ENCODE measurements around the gene HDAC1. TPM values are rescaled to one million over a fixed set of nuclear protein-coding genes. Genes with fewer than 3 reads are reported as not detected.
A peak's percentile ranks its signal among the peaks of the same experiment; 100 is the strongest.

HDAC1 gene
- polyA plus RNA-seq, 4 donors: 162 to 193 (median 179) TPM

DNA sequence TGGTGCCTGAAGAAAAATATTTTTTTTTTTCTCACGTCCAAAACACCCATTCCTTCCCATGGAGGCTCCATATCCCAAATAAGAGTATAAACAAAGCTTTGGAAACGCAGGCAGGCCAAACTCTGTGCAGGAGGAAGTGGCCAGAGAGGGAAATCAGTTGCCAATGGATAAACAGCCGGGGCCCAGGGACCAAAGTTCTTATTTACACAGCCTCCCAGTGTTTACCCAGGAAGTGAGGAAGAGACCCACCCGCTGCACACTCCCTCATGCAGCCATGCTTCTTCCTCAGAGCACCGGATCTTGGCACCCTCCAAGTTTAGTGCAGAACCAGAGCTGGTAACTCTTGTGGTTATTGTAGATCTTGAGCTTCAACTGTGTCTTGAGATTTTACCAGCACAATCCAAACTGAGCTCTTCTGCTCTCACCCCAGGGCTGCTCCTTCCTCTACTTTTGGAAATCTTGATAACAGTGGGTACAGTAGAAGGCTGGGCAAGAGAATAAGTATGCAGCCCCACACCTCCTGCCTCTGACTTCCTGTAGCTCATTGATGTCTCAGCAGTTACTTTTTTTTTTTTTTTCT is 29.9 kb downstream of the HDAC1 start:
- no peak for DNase-seq (ENCODE audit: low read depth in 4 of 4, low spot score in 3 of 4)

GRCh38 chr1:32327204-32327603 is 35.3 kb downstream of the HDAC1 start:
- DNase-seq (ENCODE audit: low read depth in 4 of 4, low spot score in 3 of 4): no peak

DNA sequence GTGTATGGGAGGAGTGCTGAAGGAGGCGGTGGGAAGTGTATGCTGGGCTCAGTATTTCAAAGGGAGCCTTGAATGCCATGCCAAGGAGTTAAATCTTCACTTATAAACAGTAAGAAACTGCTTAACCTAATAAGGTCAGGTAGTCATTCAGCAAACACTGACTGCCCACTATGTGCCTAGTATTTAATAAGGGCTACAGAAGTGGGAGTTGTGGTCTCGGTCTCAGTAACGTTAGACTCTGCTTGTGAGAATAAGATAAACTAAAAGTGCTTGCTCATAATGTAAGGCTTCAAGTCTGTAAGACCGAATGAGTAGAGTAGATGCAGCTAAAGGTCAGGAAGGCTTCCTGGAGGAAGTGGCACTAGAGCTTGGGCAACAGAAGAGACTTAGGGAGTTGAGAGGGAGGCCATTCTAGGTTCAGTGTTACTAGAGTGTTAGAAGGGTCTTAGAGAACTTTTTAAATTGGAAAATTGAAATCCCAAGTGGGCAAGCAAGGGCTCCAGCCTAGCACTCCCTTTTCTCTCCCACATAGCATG is 38.1 kb downstream of the HDAC1 start:
- no peak for DNase-seq (ENCODE audit: low read depth in 4 of 4, low spot score in 3 of 4)

DNA sequence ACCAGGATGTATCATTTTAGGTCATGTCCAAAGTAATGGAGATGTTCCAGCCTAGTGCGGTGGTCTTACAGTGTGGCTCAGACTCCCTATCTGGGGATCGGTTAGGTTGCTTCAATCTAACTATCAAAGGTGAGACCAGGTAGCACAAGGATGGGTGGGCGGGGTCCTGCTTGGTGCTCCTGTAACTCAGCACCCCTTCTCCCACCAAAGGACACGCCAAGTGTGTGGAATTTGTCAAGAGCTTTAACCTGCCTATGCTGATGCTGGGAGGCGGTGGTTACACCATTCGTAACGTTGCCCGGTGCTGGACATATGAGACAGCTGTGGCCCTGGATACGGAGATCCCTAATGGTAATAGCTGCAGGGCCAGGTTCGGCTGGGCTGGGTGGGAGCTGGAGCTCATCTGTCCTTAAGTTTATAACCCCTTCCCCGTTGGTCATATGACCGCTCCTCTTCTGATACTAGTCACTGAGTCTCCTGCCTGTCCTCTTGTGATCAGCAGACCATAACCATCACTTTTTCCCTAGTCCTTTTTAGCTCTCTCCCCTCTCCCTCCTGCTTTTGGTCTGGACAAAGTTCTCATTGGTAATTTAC is 38.8 kb downstream of the HDAC1 start:
- no peak for DNase-seq (ENCODE audit: low read depth in 4 of 4, low spot score in 3 of 4)

DNA sequence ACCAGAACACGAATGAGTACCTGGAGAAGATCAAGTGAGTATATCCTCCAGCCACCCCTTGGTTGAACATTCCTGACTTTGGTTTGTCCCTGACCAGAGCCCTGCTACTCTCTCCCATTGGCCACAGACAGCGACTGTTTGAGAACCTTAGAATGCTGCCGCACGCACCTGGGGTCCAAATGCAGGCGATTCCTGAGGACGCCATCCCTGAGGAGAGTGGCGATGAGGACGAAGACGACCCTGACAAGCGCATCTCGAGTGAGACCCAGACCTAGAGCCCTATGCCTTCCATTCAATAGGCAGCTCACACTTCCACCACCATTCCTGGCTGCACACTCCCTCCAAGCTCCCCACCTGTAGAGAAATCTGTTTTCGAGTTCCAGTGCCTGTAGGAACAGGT is 39.7 kb downstream of the HDAC1 start:
- DNase-seq (ENCODE audit: low read depth in 4 of 4, low spot score in 3 of 4): no peak

GRCh38 chr1:32332290-32333079 is 40.6 kb downstream of the HDAC1 start:
- no peak for DNase-seq (ENCODE audit: low read depth in 4 of 4, low spot score in 3 of 4)

DNA sequence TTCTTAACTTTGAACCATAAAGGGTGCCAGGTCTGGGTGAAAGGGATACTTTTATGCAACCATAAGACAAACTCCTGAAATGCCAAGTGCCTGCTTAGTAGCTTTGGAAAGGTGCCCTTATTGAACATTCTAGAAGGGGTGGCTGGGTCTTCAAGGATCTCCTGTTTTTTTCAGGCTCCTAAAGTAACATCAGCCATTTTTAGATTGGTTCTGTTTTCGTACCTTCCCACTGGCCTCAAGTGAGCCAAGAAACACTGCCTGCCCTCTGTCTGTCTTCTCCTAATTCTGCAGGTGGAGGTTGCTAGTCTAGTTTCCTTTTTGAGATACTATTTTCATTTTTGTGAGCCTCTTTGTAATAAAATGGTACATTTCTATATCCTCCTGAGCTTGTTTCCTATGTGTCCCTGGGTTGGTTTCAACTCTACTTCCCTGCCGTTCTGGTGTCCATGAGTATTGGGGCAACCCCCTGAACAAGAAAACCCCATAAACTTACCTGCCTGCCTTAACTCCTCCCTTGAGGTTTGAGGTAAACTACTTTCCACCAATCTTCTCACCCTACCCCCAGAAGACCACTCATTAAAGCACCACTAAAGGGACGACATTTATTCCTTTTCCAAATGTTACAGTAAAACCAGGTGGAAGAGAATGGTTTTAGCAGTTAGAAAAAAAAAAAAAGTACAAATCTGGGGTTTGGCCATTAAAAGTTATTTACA is 41.5 kb downstream of the HDAC1 start:
- no peak for DNase-seq (ENCODE audit: low read depth in 4 of 4, low spot score in 3 of 4)

GRCh38 chr1:32334274-32334861 is 42.5 kb downstream of the HDAC1 start:
- DNase-seq (ENCODE audit: low read depth in 4 of 4, low spot score in 3 of 4): no peak

DNA sequence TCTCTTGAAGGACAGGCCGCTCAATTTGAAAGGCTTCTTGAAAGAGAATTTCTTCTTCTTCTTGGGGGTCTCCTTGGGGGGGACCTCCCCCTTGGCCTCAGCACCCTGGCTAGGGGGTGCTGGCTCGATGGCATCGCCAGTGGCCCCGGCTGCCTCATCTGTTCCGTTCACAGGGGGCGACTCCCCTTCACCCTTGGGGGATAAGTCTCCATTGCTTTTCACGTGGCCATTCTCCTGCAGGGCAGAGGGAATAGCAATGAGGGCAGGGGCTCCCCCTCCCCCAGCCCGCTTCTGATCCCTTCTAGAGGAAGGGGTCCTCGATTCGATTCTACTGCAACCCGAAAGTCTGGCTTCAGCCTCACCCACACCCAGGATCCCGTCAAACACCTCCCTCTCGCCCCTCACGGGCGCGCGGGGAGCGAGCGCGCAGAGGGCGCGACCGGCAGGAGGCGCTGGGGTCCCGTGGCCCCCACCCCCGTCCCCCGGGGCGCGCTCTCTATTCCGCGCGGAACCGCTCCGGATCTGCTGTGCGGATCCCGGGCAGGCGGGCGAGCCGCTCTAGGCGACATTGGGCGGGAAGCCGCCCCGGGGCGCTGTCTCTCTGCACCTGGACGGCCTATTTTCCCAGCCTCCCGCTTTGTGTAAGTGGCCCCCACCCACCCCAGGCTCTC is 43.1 kb downstream of the HDAC1 start:
- DNase-seq (ENCODE audit: low read depth in 4 of 4, low spot score in 3 of 4): no peak

DNA sequence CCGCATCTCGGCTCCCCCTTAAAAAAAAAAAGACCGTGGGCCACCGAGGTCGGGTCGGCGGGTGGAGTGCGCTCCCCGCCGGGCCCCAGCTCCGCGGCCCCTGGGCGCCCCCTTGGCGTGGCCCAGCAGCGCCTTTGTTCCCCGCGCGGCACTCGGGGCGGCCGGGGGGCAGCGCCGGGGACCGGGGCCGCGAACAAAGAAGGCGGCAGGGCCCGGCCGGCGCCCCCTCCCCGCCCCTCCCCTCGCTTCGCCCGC is 43.6 kb downstream of the HDAC1 start:
- DNase-seq (ENCODE audit: low read depth in 4 of 4, low spot score in 3 of 4): no peak

DNA sequence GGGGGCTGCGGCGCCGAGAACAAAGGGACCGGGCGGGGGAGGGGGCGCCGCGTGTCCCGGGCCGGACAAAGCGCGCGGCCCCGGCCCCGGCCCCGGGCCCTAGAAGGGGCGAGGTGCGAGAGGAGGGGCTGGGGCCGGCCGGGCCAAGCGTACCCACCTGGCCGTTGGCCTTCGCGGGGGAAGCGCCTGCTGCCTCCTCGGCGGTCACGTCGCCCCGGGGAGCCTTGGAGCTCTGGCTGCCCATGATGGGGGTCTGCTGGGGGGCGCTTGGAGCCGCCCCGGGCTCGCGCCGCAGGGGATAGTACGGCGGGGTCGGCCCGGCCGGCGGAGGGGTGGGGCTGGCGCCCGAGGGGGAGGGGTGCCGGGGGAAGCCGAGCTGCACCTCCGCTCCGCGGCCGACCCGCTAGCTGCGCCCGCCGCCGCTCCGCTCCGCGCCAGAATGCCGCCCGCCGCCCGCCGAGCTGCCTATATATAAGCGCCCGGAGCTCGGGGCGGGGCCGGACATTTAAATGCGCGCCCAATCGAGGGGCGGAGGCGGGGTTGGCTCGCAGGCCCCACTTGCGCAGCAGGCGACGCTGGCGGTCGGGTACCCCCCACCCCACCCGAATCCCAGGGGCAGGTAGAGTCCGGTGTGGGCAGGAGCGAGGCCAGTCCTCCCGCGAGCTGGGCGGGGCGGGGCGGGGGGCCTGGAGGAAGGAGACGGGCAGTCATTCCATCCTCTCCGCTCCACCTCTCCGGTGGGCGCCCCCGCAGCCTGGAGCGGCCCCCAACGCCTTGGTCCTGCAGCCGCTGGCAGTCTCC is 44.1 kb downstream of the HDAC1 start, which contains the start of gene MARCKSL1:
MARCKSL1 (minus strand) TSS at position 444 of the 801 bp plus-strand sequence; CDS start at position 244, 200 bp downstream.
- DNase-seq (ENCODE audit: low read depth in 4 of 4, low spot score in 3 of 4): peak in 3 of 4 donors; percentile 68 to 74 (median 70)

GRCh38 chr1:32336591-32336932 is 44.7 kb downstream of the HDAC1 start:
- DNase-seq (ENCODE audit: low read depth in 4 of 4, low spot score in 3 of 4): no peak

GRCh38 chr1:32336963-32337675 is 45.2 kb downstream of the HDAC1 start:
- DNase-seq (ENCODE audit: low read depth in 4 of 4, low spot score in 3 of 4): no peak

- no peak for DNase-seq (ENCODE audit: low read depth in 4 of 4, low spot score in 3 of 4)
These were observed 46.2 kb downstream of the HDAC1 start for GRCh38 chr1:32337855-32338636.

- DNase-seq (ENCODE audit: low read depth in 4 of 4, low spot score in 3 of 4): no peak
These were observed 46.8 kb downstream of the HDAC1 start for GRCh38 chr1:32338637-32339145.

DNA sequence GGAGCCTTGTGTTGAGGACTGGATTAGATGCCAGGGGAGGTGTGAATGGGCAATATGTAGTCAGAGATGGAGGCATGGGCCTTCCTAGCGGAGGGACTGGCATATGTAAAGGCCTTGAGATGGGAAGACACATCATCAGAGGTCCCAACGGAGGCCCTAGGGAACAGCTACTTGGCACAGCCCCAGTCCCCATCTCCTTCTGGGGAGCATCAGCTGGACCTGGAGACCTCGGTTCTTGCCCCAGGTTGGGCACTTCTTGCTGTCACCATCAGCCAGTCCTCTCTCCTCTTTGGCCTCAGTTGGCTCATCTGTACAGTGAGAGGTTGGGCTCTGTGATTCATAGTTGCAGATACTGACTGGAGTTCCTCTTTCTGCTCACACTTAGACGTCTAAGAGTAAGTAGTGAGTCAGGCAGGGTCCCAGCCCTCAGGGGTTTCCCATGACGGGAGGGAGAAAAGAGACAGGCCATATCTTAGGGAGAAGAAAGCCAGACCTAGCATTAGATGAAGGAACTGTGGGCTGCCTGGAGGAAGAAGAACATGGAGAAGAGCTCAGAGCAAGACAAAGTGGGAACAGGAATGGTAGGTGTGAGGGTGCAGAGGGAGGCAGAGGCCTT is 47.6 kb downstream of the HDAC1 start:
- no peak for DNase-seq (ENCODE audit: low read depth in 4 of 4, low spot score in 3 of 4)

- DNase-seq (ENCODE audit: low read depth in 4 of 4, low spot score in 3 of 4): no peak
These were observed 49.4 kb downstream of the HDAC1 start for GRCh38 chr1:32341186-32341757.

Measured in right renal pelvis (tissue), 4 donors.